GM10266 (cell line): ENCODE results near the gene NAA38.

Source experiments
- DNase-seq: peaks from one replicate; pipeline ENCODE4 v3.0.0; 2012; ENCODE audit errors: extremely low spot score
- TF ChIP-seq, protein P1 (sequence below): IDR thresholded peaks from 2 replicates; pipeline ENCODE4 v1.5.1; 2012; ENCODE audit warnings: mild to moderate bottlenecking, low read depth; ENCODE audit not compliant: control insufficient read depth, insufficient read depth; ENCODE audit errors: missing control alignments

NAA38 gene

DNA sequence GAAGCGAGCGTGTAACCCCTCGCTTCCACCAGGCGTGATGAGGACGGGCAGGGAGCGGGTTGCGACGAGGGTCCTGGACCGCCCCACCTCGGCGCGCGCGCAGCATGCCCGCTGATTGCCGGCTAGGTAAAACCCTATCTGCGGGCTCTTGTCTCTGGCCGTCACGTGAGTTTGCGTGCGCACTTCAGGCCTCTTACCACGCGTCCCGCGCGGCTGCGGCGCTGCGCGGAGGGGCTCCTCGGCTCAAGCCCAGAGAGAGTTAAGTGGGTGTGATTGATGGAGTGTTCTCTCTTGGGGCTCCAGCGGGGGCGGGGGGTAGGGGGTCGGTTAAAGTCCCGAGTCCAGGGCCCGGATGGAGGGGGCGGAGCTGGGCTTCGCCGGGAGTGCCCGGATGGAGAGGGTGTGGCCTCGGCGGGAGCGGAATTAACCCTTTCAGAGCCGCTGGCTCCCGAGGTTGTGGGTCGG is 15.4 kb downstream of the NAA38 start:
- peak; percentile 86 for DNase-seq
- TF ChIP-seq, protein P1, sequence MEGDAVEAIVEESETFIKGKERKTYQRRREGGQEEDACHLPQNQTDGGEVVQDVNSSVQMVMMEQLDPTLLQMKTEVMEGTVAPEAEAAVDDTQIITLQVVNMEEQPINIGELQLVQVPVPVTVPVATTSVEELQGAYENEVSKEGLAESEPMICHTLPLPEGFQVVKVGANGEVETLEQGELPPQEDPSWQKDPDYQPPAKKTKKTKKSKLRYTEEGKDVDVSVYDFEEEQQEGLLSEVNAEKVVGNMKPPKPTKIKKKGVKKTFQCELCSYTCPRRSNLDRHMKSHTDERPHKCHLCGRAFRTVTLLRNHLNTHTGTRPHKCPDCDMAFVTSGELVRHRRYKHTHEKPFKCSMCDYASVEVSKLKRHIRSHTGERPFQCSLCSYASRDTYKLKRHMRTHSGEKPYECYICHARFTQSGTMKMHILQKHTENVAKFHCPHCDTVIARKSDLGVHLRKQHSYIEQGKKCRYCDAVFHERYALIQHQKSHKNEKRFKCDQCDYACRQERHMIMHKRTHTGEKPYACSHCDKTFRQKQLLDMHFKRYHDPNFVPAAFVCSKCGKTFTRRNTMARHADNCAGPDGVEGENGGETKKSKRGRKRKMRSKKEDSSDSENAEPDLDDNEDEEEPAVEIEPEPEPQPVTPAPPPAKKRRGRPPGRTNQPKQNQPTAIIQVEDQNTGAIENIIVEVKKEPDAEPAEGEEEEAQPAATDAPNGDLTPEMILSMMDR: no peak

DNA sequence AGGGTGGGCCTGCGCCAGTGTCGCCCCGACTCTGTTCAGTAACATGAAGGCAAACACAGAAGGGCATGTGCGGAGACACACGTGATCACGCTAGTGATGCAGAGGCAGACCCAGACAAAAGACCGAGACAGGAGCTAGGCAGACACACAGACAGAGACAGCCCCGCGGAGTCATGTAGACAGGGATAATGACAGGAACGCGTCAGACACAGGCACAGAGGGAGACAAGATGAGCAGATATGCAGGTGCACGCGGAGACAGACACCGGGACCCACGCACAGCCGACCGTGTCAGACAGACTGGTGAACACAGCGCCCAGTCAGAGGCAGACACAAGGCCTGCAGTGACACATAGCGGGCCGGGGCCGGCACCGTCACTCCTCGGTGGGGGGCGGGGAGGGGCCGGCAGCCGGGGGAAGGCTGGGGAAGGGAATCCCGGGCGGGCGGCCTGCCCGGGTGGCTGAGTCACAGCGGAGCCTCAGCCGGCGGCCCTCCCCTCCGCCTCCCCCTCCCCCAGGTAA is 15.9 kb downstream of the NAA38 start:
- TF ChIP-seq, protein P1: peak; percentile 34

DNA sequence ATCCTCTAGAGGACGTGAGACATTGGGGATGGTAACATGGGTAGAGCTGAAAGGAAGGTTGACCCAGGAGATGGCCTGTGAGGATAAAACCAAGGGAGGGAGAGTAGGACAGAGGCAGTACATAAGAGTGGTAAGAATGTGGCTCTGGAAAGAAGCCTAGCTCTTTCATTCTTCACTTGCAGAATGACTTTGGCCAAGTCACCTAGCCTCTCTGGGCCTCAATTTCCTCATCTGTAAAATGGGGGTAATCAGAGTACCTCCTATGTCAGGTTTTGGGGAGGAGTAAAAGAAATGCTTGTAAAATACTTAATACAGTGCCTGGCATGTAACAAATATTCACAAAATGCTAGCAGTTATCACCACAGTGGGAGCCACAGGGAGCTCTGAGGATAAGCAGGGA is 16.5 kb downstream of the NAA38 start:
- TF ChIP-seq, protein P1: no peak
- DNase-seq: no peak

More for the DNA sequence above, 15.9 kb downstream of the NAA38 start:
- DNase-seq: peak; percentile 62

DNA sequence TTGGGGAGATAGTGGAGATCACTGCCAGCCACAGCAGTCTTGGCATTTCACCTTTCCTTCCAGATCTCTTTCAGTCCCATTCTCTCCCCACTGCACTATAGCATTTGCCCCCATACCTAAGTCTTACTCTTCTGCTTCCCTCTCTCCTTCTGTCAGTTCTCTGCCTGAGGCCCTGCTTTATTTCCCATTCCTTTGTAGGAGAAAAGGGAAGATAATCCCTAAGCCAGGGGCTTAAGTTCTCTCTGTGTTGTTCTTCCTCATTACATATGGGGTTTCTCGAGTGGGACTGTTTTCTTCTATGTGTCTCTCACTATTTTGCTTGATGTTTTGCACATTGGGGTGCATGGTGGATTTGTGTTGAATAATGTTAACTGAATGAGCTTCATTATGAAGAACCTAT is 16.9 kb downstream of the NAA38 start:
- no peak for DNase-seq
- TF ChIP-seq, protein P1: no peak

DNA sequence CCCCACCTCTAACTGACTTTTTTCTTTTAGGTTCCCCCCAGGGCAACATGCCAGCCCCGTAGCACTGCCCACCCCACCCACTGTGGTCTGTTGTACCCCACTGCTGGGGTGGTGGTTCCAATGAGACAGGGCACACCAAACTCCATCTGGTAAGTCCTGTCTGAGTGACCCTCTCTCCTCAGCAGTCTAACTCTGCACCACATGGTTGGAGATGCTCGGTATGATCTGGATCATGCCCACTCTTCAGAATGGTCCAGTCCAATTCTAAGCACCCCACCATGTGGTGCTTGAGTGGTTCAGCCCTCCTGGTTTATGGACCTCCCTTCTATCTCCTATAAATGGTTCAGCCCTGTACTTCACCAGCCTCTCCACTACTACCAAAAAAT is 17.5 kb downstream of the NAA38 start:
- DNase-seq: no peak
- TF ChIP-seq, protein P1: no peak

DNA sequence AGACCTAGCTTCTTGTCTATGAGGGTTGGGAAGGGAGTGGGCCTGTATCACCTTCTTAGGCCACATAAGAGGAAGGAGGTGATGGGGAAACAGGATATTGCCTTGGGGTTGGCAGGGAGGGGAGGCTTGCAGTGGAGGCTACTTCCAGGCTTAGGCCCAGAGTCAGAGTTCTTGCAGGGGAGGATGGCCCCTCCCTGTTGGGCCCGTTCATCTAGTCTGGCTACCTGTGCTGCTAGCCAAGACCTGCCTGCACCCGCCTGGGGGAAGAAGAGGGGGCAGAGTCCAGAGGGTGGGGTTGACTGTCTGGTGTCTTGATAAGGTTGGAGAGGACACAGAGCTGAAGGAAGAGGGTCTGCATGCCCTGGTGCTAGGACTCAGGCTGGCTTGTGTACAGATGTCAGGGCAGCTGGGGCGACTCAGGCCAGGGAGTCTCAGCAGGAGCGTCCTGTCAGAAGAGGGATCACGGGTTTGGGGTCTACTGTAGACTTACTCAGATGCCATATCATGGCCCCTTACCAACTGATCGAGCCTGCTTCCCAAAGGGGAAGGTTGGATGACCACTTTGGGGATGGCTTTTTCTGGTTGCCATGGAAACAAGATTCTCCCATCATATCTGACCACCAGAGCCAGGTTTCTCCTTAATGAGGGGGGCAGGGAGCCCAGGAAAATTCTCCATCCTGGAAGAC is 18.0 kb downstream of the NAA38 start:
- DNase-seq: no peak

More for the DNA sequence above, 18.0 kb downstream of the NAA38 start:
- TF ChIP-seq, protein P1: no peak
